ENCODE data around the gene BICDL2. TPM values are rescaled to one million over a fixed set of nuclear protein-coding genes. Genes with fewer than 3 reads are reported as not detected.

The BICDL2 gene
- total and polyA plus RNA-seq, 9 of the 15 experiments (the other 6 are each of a cell fraction or from before 2014, with no cell fraction given), result 0.09 to 0.28 (median 0.09) TPM; not detected in 6

- TF ChIP-seq ZBTB17 (CRISPR knock-in tag; IDR thresholded peaks at IDR 0.05) (no peak), DMBX1 (CRISPR knock-in tag; IDR thresholded peaks at IDR 0.05; ENCODE audit: borderline replicate concordance) (no peak), CHD1 (IDR thresholded peaks at IDR 0.05; ENCODE audit: low read length) (no peak), KLF6 (CRISPR knock-in tag; IDR thresholded peaks at IDR 0.05; ENCODE audit: borderline replicate concordance) (no peak), COPS2 (conservative IDR thresholded peaks at IDR 0.05) (no peak), ZNF668 (CRISPR knock-in tag; IDR thresholded peaks at IDR 0.05) (no peak), XRCC5 (IDR thresholded peaks at IDR 0.05; ENCODE audit: low read depth, low read length) (no peak), SMC3 (conservative IDR thresholded peaks at IDR 0.05; ENCODE audit: insufficient read depth, low read depth, low read length) (peak; percentile 73), ZNF589 (CRISPR knock-in tag; IDR thresholded peaks at IDR 0.05; ENCODE audit: low read depth) (no peak), KLF1 (tag; IDR thresholded peaks at IDR 0.05) (no peak), FOXK1 (CRISPR knock-in tag; IDR thresholded peaks at IDR 0.05; ENCODE audit: borderline replicate concordance) (no peak), ZNF717 (CRISPR knock-in tag; IDR thresholded peaks at IDR 0.05) (no peak), ZNF431 (CRISPR knock-in tag; IDR thresholded peaks at IDR 0.05) (no peak), EWSR1 (IDR thresholded peaks at IDR 0.05; ENCODE audit: borderline replicate concordance, low read depth, partially characterized antibody) (no peak), GTF3C2 (IDR thresholded peaks at IDR 0.05; ENCODE audit: borderline replicate concordance, extremely low read depth, insufficient read length) (no peak), MYC (IDR thresholded peaks at IDR 0.05; ENCODE audit: low read depth, low read length) (peak; percentile 57), MYC (CRISPR knock-in tag; IDR thresholded peaks at IDR 0.05; ENCODE audit: borderline replicate concordance, low read depth) (no peak), EGR1 (conservative IDR thresholded peaks at IDR 0.05) (no peak), CBFB (CRISPR knock-in tag; IDR thresholded peaks at IDR 0.05) (no peak), ADNP (tag; IDR thresholded peaks at IDR 0.05) (no peak), CREM (IDR thresholded peaks at IDR 0.05; ENCODE audit: low read depth) (no peak; the same call in none of the 2 replicates), WHSC1 (IDR thresholded peaks at IDR 0.05; ENCODE audit: low read length) (no peak), MBD1 (CRISPR knock-in tag; IDR thresholded peaks at IDR 0.05) (no peak), ZNF76 (CRISPR knock-in tag; IDR thresholded peaks at IDR 0.05; ENCODE audit: borderline replicate concordance) (no peak), ZBTB7A (IDR thresholded peaks at IDR 0.05; ENCODE audit: borderline replicate concordance, control insufficient read depth, low read depth, low read length) (peak; percentile 39; the same call in 1 of the 2 replicates)
Observed at GRCh38 chr16:3003582-3004270, 33.0 kb downstream of the BICDL2 start (continued).

Data from K562 (cell line).